Adrenal gland (tissue), 12 donors: ENCODE results near the gene STXBP4. TPM values are rescaled to one million over a fixed set of nuclear protein-coding genes. Genes with fewer than 3 reads are reported as not detected.

Source experiments
- DNase-seq, 7 donors: peaks; one replicate each; pipeline ENCODE4 v3.0.0-alpha.2; 2019 to 2020
- H3K27ac ChIP-seq, 5 donors: fragments of 200-600 bp; sonication (generic) in 4 of 5; 1 replicate in 3 of 5; 2 replicates in 2 of 5; pipeline versions ENCODE4 v1.5.1 to v1.8.0; 2016 to 2020; ENCODE audit warnings: mild to moderate bottlenecking in 1 of 5
- H3K27me3 ChIP-seq: fragments of 200-600 bp; 2 replicates; pipeline ENCODE4 v1.8.0; 2021
- H3K36me3 ChIP-seq, 2 donors: fragments of 200-600 bp; replicated peaks in 1 of 2; 1 replicate in 1 of 2; 2 replicates in 1 of 2; pipeline versions ENCODE4 v1.5.1 to v1.8.0; 2018 to 2022
- H3K4me1 ChIP-seq, 2 donors: fragments of 200-600 bp; replicated peaks in 1 of 2; 1 replicate in 1 of 2; 2 replicates in 1 of 2; pipeline versions ENCODE4 v1.5.1 to v1.8.0; 2018 to 2021
- H3K4me3 ChIP-seq, 4 donors: fragments of 200-600 bp; sonication (generic) in 3 of 4; one replicate each; pipeline ENCODE4 v1.5.1; 2016 to 2018
- H3K9me3 ChIP-seq, 3 donors: fragments of 200-600 bp; sonication (generic) in 1 of 3; replicated peaks in 1 of 3; 1 replicate in 2 of 3; 2 replicates in 1 of 3; pipeline versions ENCODE4 v1.5.1 to v1.8.0; 2016 to 2021
- POLR2A ChIP-seq, 2 donors: fragments of 450-650 bp; IDR thresholded peaks; one replicate each; pipeline ENCODE4 v1.6.1; 2017; ENCODE audit warnings: antibody characterized with exemption in 2 of 2, mild to moderate bottlenecking in 2 of 2, moderate library complexity in 1 of 2
- WGBS, 4 donors: extraction: QIAGEN DNeasy Blood & Tissue Kit in 2 of 4; methylation state at CpG; one replicate each; pipeline versions ENCODE4 v1.1.5 to v1.1.7; 2013 to 2017; 5-methylcytosine and 5-hydroxymethylcytosine counted together
- intact Hi-C, 2 donors: fragments of 100-400 bp; cut with DNase I; formaldehyde crosslinking; loops; one replicate each; pipeline versions ENCODE4 v1.14.1 to v1.15.0; 2022 to 2023
- polyA plus RNA-seq, 3 donors: library from polyadenylated mRNA; stranded (reverse); fragments of 200-250 nt in 2 of 3; fragments of 350-450 nt in 1 of 3; fragmentation: Illumina TruSeq in 1 of 3; extraction: RNeasy Lipid Tissue Mini Kit (QIAGEN cat#74804) in 1 of 3; gene quantifications; one replicate each; pipeline ENCODE4 v1.2.3, GENCODE V29; 2013 to 2014
- total RNA-seq, 9 donors: library from RNA; depleted of rRNA in 4 of 9; stranded (reverse); fragments of >200 nt in 4 of 9; fragments of 120-200 nt in 1 of 9; fragmentation: NEBNext Ultra II Directional in 1 of 9; extraction: Animal tissue kit (Norgen Biotek cat#: 25700) in 1 of 9; gene quantifications; one replicate each; pipeline versions ENCODE4 v1.1.0 to v1.2.4, GENCODE V29; 2013 to 2023
- TF ChIP-seq, protein P1 (sequence below), 6 experiments: fragments of 450-650 bp in 4 of 6; fragments of 200-600 bp in 2 of 6; sonication (generic) in 1 of 6; IDR thresholded peaks; 1 replicate in 5 of 6; 2 replicates in 1 of 6; pipeline versions ENCODE4 v1.5.1 to v1.8.0; 2016 to 2021; ENCODE audit warnings: antibody characterized with exemption in 6 of 6, mild to moderate bottlenecking in 2 of 6, moderate library complexity in 1 of 6
- donor health status: healthy with polysubstance abuse.
- donor health status: Bipolar disorder and iron deficiency.
- donor health status: DM: yes; HTN: yes; CAD: no.
- donor health status: DM: no; HTN: no; CAD: no.
- donor health status: DM: no; HTN: no; CAD: no.
- donor health status: DM: yes; HTN: yes; CAD: no.

The STXBP4 gene
- total and polyA plus RNA-seq, 12 donors = 0.81 to 50.7 (median 11.6) TPM

DNA sequence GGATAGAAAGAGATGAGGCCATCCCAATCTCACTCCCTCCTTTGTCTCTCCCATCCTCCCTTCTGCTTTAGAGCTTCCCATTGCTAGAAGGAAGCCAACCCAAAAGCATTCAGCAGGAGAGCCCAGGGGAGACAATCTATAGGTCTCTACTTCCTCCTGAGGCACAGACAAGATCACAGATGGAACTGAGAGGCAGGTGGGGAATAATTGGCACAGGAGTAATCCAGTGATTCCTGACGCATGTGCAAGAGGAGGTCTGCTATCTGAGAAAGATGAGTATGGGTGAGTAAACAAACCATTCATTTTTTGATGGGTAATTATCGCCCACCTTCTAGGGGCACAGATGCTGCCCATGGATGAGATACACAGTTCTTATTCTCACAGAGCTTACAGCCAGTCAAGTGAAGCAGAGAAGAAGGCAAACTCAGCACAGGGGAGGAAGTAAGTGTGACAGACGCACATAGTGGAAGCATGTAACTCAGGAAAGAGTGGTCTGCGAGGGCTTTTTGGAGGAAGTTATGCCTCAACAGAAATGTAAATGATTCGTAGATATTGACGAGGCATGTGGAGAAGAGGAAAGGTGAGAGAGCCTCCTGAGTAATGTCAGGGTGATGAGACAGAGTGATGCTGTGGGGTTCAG is 207.3 kb downstream of the STXBP4 start:
- no peak for DNase-seq
- 72 to 84% (median 79%) methylated on average over 6 of the region's 6 CpGs for WGBS, 4 donors
- H3K27me3 ChIP-seq = no peaks in the 10 kb centered on the region
- H3K4me1 ChIP-seq = no peaks in the 10 kb centered on the region
- no peaks in the 10 kb centered on the region for H3K36me3 ChIP-seq
- intact Hi-C loops = no loop called here
- no peak overlapping the region for H3K27ac ChIP-seq
- TF ChIP-seq, protein P1, sequence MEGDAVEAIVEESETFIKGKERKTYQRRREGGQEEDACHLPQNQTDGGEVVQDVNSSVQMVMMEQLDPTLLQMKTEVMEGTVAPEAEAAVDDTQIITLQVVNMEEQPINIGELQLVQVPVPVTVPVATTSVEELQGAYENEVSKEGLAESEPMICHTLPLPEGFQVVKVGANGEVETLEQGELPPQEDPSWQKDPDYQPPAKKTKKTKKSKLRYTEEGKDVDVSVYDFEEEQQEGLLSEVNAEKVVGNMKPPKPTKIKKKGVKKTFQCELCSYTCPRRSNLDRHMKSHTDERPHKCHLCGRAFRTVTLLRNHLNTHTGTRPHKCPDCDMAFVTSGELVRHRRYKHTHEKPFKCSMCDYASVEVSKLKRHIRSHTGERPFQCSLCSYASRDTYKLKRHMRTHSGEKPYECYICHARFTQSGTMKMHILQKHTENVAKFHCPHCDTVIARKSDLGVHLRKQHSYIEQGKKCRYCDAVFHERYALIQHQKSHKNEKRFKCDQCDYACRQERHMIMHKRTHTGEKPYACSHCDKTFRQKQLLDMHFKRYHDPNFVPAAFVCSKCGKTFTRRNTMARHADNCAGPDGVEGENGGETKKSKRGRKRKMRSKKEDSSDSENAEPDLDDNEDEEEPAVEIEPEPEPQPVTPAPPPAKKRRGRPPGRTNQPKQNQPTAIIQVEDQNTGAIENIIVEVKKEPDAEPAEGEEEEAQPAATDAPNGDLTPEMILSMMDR (IDR thresholded peaks at IDR 0.05) = no peak
- no peak for TF ChIP-seq POLR2A (IDR thresholded peaks at IDR 0.05)
- no peak overlapping the region for H3K4me3 ChIP-seq
- peaks cover 0 to 5% (median 0%) of the 10 kb centered on the region in 3 donors for H3K9me3 ChIP-seq

DNA sequence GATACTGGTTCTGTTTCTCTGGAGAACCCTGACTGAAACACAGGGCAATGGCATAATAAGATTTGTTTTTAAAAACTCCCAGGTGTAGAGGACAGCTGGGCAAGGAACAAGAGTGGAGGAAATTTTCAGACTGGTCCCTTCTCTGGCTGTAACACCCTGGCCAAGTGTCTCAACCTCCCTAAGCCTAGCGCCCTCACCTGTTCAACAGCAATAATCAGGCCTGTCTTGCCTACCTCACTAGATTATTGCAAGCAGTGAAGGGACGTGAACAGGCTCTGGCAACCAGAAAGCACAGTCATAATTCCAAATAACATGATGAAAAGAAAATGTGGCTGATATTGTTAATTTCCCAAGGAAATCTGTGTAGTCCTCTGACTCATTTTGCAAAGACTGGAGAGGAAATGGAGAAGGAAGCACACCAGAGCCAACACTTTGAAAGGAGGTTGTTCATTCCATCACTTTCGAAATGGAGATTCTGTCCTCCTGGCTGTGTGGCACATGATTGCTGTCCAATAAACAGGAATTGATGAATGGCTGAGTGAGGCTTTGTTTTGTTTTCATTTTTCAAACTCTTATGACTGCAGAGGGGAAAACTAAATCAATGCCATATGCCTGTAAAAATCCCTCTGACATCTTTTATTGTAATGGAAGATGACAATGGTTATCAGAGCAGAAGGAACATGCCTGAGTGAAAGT is 208.7 kb downstream of the STXBP4 start:
- TF ChIP-seq, protein P1 (IDR thresholded peaks at IDR 0.05) = no peak
- TF ChIP-seq POLR2A (IDR thresholded peaks at IDR 0.05) = no peak
- Histone ChIP-seq H3K27ac (no peak overlapping the region), H3K27me3 (no peaks in the 10 kb centered on the region), H3K36me3 (no peaks in the 10 kb centered on the region), H3K4me3 (no peak overlapping the region), H3K4me1 (no peaks in the 10 kb centered on the region), H3K9me3 (peaks cover 0 to 5% (median 0%) of the 10 kb centered on the region in 3 donors)
- WGBS, 4 donors = 63 to 83% (median 75%) methylated on average over 3 of the region's 3 CpGs
- intact Hi-C loops = no loop called here
- DNase-seq = no peak

DNA sequence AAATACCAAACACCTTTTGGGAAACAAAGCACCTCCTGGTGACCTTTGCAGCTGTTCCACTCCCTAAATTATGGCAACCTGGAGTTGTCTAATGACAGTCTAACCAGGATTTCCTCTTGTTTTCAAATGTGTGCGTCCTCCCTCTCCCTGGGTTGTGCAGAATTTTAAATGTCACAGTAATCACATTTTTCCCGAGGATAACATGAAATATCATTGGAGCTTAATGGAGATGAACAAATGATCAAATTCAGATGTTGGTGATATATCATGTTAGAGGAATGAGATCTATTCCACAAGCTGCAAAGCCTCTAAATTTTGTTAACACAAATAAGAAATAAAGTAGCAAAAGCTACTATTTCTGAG is 209.3 kb downstream of the STXBP4 start:
- intact Hi-C loops = no loop called here

More for the DNA sequence above, 209.3 kb downstream of the STXBP4 start:
- Histone ChIP-seq H3K27me3 (no peaks in the 10 kb centered on the region), H3K27ac (no peak overlapping the region), H3K4me1 (no peaks in the 10 kb centered on the region), H3K9me3 (peaks cover 0 to 5% (median 0%) of the 10 kb centered on the region in 3 donors), H3K4me3 (no peak overlapping the region), H3K36me3 (no peaks in the 10 kb centered on the region)
- WGBS, 4 donors = 70 to 90% (median 76%) methylated on average over 2 of the region's 2 CpGs
- TF ChIP-seq, protein P1 (IDR thresholded peaks at IDR 0.05) = no peak
- no peak for TF ChIP-seq POLR2A (IDR thresholded peaks at IDR 0.05)
- no peak for DNase-seq
